RCC 7860 (cell line): Measurements from ENCODE around the gene ABL2.
"Not testable (repeated sequence)": the region's sequence is repeated elsewhere in the genome, so short reads cannot be mapped to it uniquely, and the experiment has no call there.

Experiments used
- DNase-seq: peaks from one replicate; pipeline ENCODE4 v3.0.0-alpha.2; 2015; ENCODE audit warnings: low spot score
- FAIRE-seq: peaks from 2 replicates; lab custom pipeline; 2012; peaks lifted over from hg19 to GRCh38; lab: Jason Lieb, UNC

The ABL2 gene

GRCh38 chr1:179141592-179142251 is 87.8 kb downstream of the ABL2 start:
- DNase-seq (peak; percentile 66), FAIRE-seq (no peak)

- DNase-seq, FAIRE-seq: not testable (repeated sequence)
Measured at GRCh38 chr1:179138755-179139154, 90.7 kb downstream of the ABL2 start.

- no peak for FAIRE-seq
- DNase-seq: no peak
Measured at GRCh38 chr1:179137617-179138255, 91.7 kb downstream of the ABL2 start.

GRCh38 chr1:179135707-179136106 is 93.8 kb downstream of the ABL2 start:
- not testable (repeated sequence) for DNase-seq, FAIRE-seq

GRCh38 chr1:179135168-179135567 is 94.3 kb downstream of the ABL2 start:
- DNase-seq, FAIRE-seq: not testable (repeated sequence)

GRCh38 chr1:179129702-179130473 is 99.6 kb downstream of the ABL2 start:
- FAIRE-seq (peak; percentile 69), DNase-seq (peak; percentile 61)

GRCh38 chr1:179128520-179128919 is 101.0 kb downstream of the ABL2 start:
- DNase-seq: no peak
- no peak for FAIRE-seq

GRCh38 chr1:179127163-179127895 is 102.1 kb downstream of the ABL2 start:
- peak; percentile 78 for FAIRE-seq
- peak; percentile 28 for DNase-seq

GRCh38 chr1:179126338-179127060 is 103.0 kb downstream of the ABL2 start:
- peak; percentile 3 for DNase-seq
- FAIRE-seq: no peak

- DNase-seq (peak; percentile 71), FAIRE-seq (peak; percentile 54)
Measured at GRCh38 chr1:179124873-179125272, 104.6 kb downstream of the ABL2 start.

- DNase-seq (peak; percentile 46), FAIRE-seq (peak; percentile 68)
Measured at GRCh38 chr1:179121159-179121938, 108.1 kb downstream of the ABL2 start.

- FAIRE-seq: no peak
- peak; percentile 2 for DNase-seq
Measured at GRCh38 chr1:179120736-179121135, 108.7 kb downstream of the ABL2 start.

- FAIRE-seq (no peak), DNase-seq (peak; percentile 0)
Measured at GRCh38 chr1:179119513-179119912, 110.0 kb downstream of the ABL2 start.

- FAIRE-seq: no peak
Measured at GRCh38 chr1:179115181-179115580, 114.3 kb downstream of the ABL2 start.

GRCh38 chr1:179108644-179109043 is 120.8 kb downstream of the ABL2 start:
- no peak for DNase-seq
- no peak for FAIRE-seq

More at GRCh38 chr1:179115181-179115580, 114.3 kb downstream of the ABL2 start:
- no peak for DNase-seq

- no peak for FAIRE-seq
- DNase-seq: no peak
Measured at GRCh38 chr1:179107706-179108629, 121.5 kb downstream of the ABL2 start.

GRCh38 chr1:179105393-179105792 is 124.1 kb downstream of the ABL2 start:
- DNase-seq (no peak), FAIRE-seq (no peak)

- no peak for FAIRE-seq
- DNase-seq: no peak
Measured at GRCh38 chr1:179104611-179105250, 124.7 kb downstream of the ABL2 start.
